ENCODE results near the gene LRRTM3. TPM values are rescaled to one million over a fixed set of nuclear protein-coding genes. Genes with fewer than 3 reads are reported as not detected.

The LRRTM3 gene
- 0.05 TPM for total RNA-seq
- 0.02 TPM for polyA plus RNA-seq
- long read RNA-seq, donor 1: 0 reads
- long read RNA-seq, donor 2: 0 reads
- long read RNA-seq, donor 3: 0 reads
- long read RNA-seq, donor 4: 0 reads
- long read RNA-seq, donor 5: 0 reads
- long read RNA-seq, donor 6: 0 reads
- long read RNA-seq, donor 7: 0 reads
- long read RNA-seq, donor 8: 0 reads
- long read RNA-seq, donor 9: 0 reads
- long read RNA-seq, donor 10: 0 reads

DNA sequence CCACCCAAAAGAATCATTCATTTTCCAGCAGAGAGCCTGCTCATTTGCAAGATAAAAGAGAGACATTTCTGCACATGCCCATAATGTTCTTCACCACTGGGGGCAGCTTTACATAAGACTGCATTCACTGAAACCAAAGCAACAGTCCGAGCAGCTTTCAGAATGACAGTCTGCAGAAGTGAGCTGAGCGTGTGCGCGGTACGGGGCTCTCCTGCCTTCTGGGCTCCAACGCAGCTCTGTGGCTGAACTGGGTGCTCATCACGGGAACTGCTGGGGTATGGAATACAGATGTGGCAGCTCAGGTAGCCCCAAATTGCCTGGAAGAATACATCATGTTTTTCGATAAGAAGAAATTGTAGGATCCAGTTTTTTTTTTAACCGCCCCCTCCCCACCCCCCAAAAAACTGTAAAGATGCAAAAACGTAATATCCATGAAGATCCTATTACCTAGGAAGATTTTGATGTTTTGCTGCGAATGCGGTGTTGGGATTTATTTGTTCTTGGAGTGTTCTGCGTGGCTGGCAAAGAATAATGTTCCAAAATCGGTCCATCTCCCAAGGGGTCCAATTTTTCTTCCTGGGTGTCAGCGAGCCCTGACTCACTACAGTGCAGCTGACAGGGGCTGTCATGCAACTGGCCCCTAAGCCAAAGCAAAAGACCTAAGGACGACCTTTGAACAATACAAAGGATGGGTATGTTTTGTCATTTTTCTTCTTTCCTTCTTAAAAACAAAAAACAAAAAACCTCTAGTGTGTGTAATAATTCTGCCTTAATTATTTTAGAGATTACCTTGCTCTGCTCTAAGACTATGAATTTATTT lies at the start of gene LRRTM3:
Gene LRRTM3, plus strand, starts transcription at position 141 of the 820 bp plus-strand sequence.
- DNase-seq (ENCODE audit: low read depth in 6 of 9, low spot score in 9 of 9): peak in 3 of 9 donors; percentile 1 to 41 (median 16)
- 6% methylated on average over 16 of the region's 16 CpGs for WGBS
- Histone ChIP-seq H3K9me3 (ENCODE audit: control insufficient read depth in 2 of 2, insufficient read depth in 1 of 2, low read length in 1 of 2) (no peaks in the 10 kb centered on the region), H3K27me3 (ENCODE audit: control insufficient read depth in 2 of 2, insufficient read depth in 1 of 2, low read length in 1 of 2) (peaks cover 17 to 33% of the 10 kb centered on the region in 2 donors), H3K4me1 (ENCODE audit: control insufficient read depth in 2 of 2, insufficient read depth in 2 of 2, low read length in 2 of 2) (no peaks in the 10 kb centered on the region), H3K27ac (ENCODE audit: low read depth in 1 of 2, low read length in 1 of 2) (no peak within 1 kb of the TSS), H3K4me3 (ENCODE audit: low read length in 2 of 2) (no peak within 1 kb of the TSS), H3K36me3 (ENCODE audit: control insufficient read depth in 2 of 2, insufficient read depth in 2 of 2, low read length in 1 of 2) (no peaks in the 10 kb centered on the region)

DNA sequence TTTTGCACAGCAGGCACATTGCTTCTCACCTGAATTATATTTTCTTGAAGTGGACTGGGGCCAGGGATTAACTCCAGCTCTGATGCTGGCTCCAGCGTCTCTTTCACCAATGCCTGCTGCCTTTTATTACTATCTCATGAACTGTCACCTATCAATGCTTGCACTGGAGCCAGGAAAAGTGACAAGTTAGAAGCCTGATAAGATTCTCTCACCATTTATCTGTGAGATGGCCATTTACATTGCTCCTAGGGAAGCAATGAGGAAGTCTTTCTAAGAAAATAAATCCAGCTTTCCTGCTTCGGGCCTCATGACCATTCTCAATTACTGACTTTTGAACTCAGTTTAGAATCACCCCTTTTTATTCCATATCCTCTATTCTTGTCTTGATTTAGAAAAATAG lies 48.5 kb upstream of the LRRTM3 start:
- 79% methylated on average over 2 of the region's 2 CpGs for WGBS
- Histone ChIP-seq H3K36me3 (ENCODE audit: control insufficient read depth in 2 of 2, insufficient read depth in 2 of 2, low read length in 1 of 2) (no peaks in the 10 kb centered on the region), H3K27ac (ENCODE audit: low read depth in 1 of 2, low read length in 1 of 2) (no peak overlapping the region), H3K4me1 (ENCODE audit: control insufficient read depth in 2 of 2, insufficient read depth in 2 of 2, low read length in 2 of 2) (no peaks in the 10 kb centered on the region), H3K9me3 (ENCODE audit: control insufficient read depth in 2 of 2, insufficient read depth in 1 of 2, low read length in 1 of 2) (no peaks in the 10 kb centered on the region), H3K4me3 (ENCODE audit: low read length in 2 of 2) (no peak overlapping the region), H3K27me3 (ENCODE audit: control insufficient read depth in 2 of 2, insufficient read depth in 1 of 2, low read length in 1 of 2) (no peaks in the 10 kb centered on the region)
- no peak for DNase-seq (ENCODE audit: low read depth in 6 of 9, low spot score in 9 of 9)

DNA sequence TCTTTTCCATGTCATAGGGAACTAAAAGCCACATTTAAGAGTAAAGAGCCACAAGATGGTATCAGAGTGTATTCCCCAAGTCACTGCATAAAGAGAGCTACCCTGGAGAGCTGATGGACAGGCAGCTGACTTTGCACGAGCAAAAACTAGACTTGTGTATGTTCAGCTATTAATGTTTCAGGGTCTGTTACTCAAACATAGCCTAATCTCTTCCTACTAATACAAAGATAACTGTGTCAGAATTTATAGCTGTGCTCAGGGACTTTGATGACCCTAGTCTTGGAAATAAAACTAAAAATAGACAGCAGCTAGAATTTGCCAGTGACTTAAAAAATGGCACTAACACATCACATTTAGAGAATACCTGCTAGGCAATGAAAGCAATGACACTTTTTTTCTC lies 45.5 kb upstream of the LRRTM3 start:
- Histone ChIP-seq H3K9me3 (ENCODE audit: control insufficient read depth in 2 of 2, insufficient read depth in 1 of 2, low read length in 1 of 2) (no peaks in the 10 kb centered on the region), H3K4me1 (ENCODE audit: control insufficient read depth in 2 of 2, insufficient read depth in 2 of 2, low read length in 2 of 2) (no peaks in the 10 kb centered on the region), H3K4me3 (ENCODE audit: low read length in 2 of 2) (no peak overlapping the region), H3K36me3 (ENCODE audit: control insufficient read depth in 2 of 2, insufficient read depth in 2 of 2, low read length in 1 of 2) (no peaks in the 10 kb centered on the region), H3K27ac (ENCODE audit: low read depth in 1 of 2, low read length in 1 of 2) (no peak overlapping the region), H3K27me3 (ENCODE audit: control insufficient read depth in 2 of 2, insufficient read depth in 1 of 2, low read length in 1 of 2) (no peaks in the 10 kb centered on the region)
- WGBS: 38% methylated on average over 1 of the region's 1 CpG
- DNase-seq (ENCODE audit: low read depth in 6 of 9, low spot score in 9 of 9): no peak

DNA sequence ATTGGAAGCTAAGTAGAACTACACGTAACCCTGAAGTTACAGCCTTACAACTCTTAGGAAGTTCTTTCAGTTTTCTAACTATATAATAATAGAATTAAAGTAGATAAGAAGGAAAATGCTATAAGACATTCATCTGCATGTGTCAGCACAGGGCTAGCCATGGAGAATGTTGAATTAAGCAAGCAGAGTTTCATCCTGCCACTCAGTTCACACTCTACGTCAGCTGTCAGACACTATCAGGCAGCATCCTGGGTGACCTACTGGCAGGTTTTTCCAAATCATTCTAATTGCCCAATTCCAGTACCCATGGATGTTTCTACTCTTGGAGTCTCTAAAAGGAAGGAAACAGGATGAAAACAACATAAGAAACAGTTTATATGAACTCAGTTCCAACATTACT lies 45.0 kb upstream of the LRRTM3 start:
- Histone ChIP-seq H3K9me3 (ENCODE audit: control insufficient read depth in 2 of 2, insufficient read depth in 1 of 2, low read length in 1 of 2) (no peaks in the 10 kb centered on the region), H3K4me3 (ENCODE audit: low read length in 2 of 2) (no peak overlapping the region), H3K4me1 (ENCODE audit: control insufficient read depth in 2 of 2, insufficient read depth in 2 of 2, low read length in 2 of 2) (no peaks in the 10 kb centered on the region), H3K27me3 (ENCODE audit: control insufficient read depth in 2 of 2, insufficient read depth in 1 of 2, low read length in 1 of 2) (no peaks in the 10 kb centered on the region), H3K36me3 (ENCODE audit: control insufficient read depth in 2 of 2, insufficient read depth in 2 of 2, low read length in 1 of 2) (no peaks in the 10 kb centered on the region), H3K27ac (ENCODE audit: low read depth in 1 of 2, low read length in 1 of 2) (no peak overlapping the region)
- 97% methylated on average over 2 of the region's 2 CpGs for WGBS
- DNase-seq (ENCODE audit: low read depth in 6 of 9, low spot score in 9 of 9): no peak

DNA sequence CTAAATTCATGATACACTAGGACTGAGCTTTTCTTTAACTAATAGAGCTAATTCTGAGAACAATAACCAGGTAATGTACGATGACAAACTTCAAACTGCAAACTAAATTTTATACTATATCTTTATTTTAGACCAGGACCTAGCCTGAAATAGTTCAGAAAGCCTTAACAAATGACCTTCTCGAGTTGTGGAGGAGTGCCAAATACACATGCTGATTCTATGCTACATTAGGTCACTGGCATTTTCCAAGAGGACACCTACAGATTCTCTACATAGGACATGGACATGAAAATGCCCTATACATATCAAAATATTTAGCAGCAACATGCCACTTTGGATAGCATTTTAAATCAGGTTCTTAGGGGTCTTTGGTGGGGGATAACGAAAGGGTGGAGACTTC lies 44.0 kb upstream of the LRRTM3 start:
- Histone ChIP-seq H3K27ac (ENCODE audit: low read depth in 1 of 2, low read length in 1 of 2) (no peak overlapping the region), H3K9me3 (ENCODE audit: control insufficient read depth in 2 of 2, insufficient read depth in 1 of 2, low read length in 1 of 2) (no peaks in the 10 kb centered on the region), H3K4me3 (ENCODE audit: low read length in 2 of 2) (no peak overlapping the region), H3K36me3 (ENCODE audit: control insufficient read depth in 2 of 2, insufficient read depth in 2 of 2, low read length in 1 of 2) (no peaks in the 10 kb centered on the region), H3K27me3 (ENCODE audit: control insufficient read depth in 2 of 2, insufficient read depth in 1 of 2, low read length in 1 of 2) (no peaks in the 10 kb centered on the region), H3K4me1 (ENCODE audit: control insufficient read depth in 2 of 2, insufficient read depth in 2 of 2, low read length in 2 of 2) (no peaks in the 10 kb centered on the region)
- 80% methylated on average over 3 of the region's 3 CpGs for WGBS
- no peak for DNase-seq (ENCODE audit: low read depth in 6 of 9, low spot score in 9 of 9)

DNA sequence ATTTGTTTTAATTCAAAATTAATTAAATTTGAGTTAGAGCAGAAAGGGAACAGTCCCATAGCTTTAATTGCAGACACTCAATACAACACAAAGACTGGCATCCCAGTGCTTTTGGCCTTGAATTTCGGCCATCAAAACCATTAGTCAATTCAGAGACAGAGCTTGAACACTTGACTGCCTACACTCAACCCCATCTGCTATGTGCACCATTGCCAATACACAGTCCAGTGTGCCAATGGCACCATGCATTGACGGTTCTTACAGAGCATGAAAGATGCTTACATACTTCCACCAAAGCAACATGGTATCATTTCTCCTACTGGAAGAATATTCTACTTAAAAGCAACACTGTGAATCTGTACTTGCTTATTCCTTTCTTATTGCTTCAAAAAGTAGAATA lies 43.6 kb upstream of the LRRTM3 start:
- DNase-seq (ENCODE audit: low read depth in 6 of 9, low spot score in 9 of 9): no peak
- H3K4me1 ChIP-seq (ENCODE audit: control insufficient read depth in 2 of 2, insufficient read depth in 2 of 2, low read length in 2 of 2): no peaks in the 10 kb centered on the region
- WGBS: 86% methylated on average over 2 of the region's 2 CpGs
- no peak overlapping the region for H3K4me3 ChIP-seq (ENCODE audit: low read length in 2 of 2)
- H3K27me3 ChIP-seq (ENCODE audit: control insufficient read depth in 2 of 2, insufficient read depth in 1 of 2, low read length in 1 of 2): no peaks in the 10 kb centered on the region
- no peaks in the 10 kb centered on the region for H3K9me3 ChIP-seq (ENCODE audit: control insufficient read depth in 2 of 2, insufficient read depth in 1 of 2, low read length in 1 of 2)
- no peak overlapping the region for H3K27ac ChIP-seq (ENCODE audit: low read depth in 1 of 2, low read length in 1 of 2)
- H3K36me3 ChIP-seq (ENCODE audit: control insufficient read depth in 2 of 2, insufficient read depth in 2 of 2, low read length in 1 of 2): no peaks in the 10 kb centered on the region

DNA sequence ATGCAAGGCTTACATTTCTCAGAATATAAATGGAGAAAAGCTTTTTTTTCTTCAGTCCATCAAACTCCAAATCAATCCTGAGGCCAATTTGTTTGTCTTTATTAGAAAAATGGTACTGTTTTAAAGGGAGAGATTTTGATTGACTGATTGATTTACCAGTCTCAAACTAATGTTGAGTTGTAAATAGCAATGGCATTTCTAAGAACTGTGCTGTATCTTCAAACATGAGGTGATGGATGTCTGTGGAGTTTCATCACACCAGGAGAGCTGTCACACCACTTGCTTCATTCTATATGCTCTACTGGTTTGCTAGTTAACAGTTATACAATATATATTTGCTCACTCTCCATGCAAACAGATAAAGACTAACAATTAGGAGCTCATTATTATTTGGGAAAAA lies 39.0 kb upstream of the LRRTM3 start:
- Histone ChIP-seq H3K27me3 (ENCODE audit: control insufficient read depth in 2 of 2, insufficient read depth in 1 of 2, low read length in 1 of 2) (no peaks in the 10 kb centered on the region), H3K4me1 (ENCODE audit: control insufficient read depth in 2 of 2, insufficient read depth in 2 of 2, low read length in 2 of 2) (no peaks in the 10 kb centered on the region), H3K9me3 (ENCODE audit: control insufficient read depth in 2 of 2, insufficient read depth in 1 of 2, low read length in 1 of 2) (no peaks in the 10 kb centered on the region), H3K27ac (ENCODE audit: low read depth in 1 of 2, low read length in 1 of 2) (no peak overlapping the region), H3K4me3 (ENCODE audit: low read length in 2 of 2) (no peak overlapping the region), H3K36me3 (ENCODE audit: control insufficient read depth in 2 of 2, insufficient read depth in 2 of 2, low read length in 1 of 2) (no peaks in the 10 kb centered on the region)
- no peak for DNase-seq (ENCODE audit: low read depth in 6 of 9, low spot score in 9 of 9)

DNA sequence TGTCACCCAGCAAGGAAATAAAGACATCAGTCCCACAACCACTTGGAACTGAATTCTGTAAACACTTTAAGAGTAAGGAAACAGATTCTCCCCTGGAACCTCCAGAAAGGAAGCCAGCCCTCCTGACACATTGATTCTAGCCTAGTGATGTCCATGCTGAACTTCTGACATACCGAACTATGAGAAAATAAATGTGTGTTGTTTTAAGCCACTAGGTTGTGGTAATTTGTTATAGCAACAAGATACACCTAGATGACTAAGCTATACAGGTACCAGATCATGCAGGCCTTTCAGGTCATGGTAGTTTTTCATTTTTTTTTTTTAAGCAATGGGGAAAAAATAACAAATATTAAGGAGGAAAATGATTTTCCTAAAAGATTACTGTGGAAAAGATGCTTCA lies 37.6 kb upstream of the LRRTM3 start:
- Histone ChIP-seq H3K4me3 (ENCODE audit: low read length in 2 of 2) (no peak overlapping the region), H3K27ac (ENCODE audit: low read depth in 1 of 2, low read length in 1 of 2) (no peak overlapping the region), H3K36me3 (ENCODE audit: control insufficient read depth in 2 of 2, insufficient read depth in 2 of 2, low read length in 1 of 2) (no peaks in the 10 kb centered on the region), H3K9me3 (ENCODE audit: control insufficient read depth in 2 of 2, insufficient read depth in 1 of 2, low read length in 1 of 2) (no peaks in the 10 kb centered on the region), H3K27me3 (ENCODE audit: control insufficient read depth in 2 of 2, insufficient read depth in 1 of 2, low read length in 1 of 2) (no peaks in the 10 kb centered on the region), H3K4me1 (ENCODE audit: control insufficient read depth in 2 of 2, insufficient read depth in 2 of 2, low read length in 2 of 2) (no peaks in the 10 kb centered on the region)
- DNase-seq (ENCODE audit: low read depth in 6 of 9, low spot score in 9 of 9): no peak
- 94% methylated on average over 1 of the region's 1 CpG for WGBS

DNA sequence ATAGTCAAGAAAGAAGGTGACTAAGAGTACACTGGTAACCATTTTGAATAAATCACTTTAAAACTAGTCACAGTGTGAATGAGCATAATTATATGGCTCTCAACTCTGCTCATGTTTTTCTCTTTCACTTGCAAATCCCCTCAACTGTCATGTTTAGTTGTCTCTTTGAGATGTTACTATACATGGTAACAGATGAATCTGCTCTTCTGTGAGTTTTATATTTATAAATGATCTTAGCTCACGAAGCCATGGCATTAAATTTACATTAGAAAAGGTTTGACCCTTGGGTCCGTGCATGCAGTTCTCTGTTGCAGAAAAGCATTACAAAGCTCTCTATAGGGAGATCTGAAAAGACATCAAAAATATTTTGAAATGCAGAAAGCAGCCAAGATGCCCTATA lies 33.0 kb upstream of the LRRTM3 start:
- Histone ChIP-seq H3K9me3 (ENCODE audit: control insufficient read depth in 2 of 2, insufficient read depth in 1 of 2, low read length in 1 of 2) (no peaks in the 10 kb centered on the region), H3K27me3 (ENCODE audit: control insufficient read depth in 2 of 2, insufficient read depth in 1 of 2, low read length in 1 of 2) (no peaks in the 10 kb centered on the region), H3K27ac (ENCODE audit: low read depth in 1 of 2, low read length in 1 of 2) (no peak overlapping the region), H3K4me3 (ENCODE audit: low read length in 2 of 2) (no peak overlapping the region), H3K4me1 (ENCODE audit: control insufficient read depth in 2 of 2, insufficient read depth in 2 of 2, low read length in 2 of 2) (no peaks in the 10 kb centered on the region), H3K36me3 (ENCODE audit: control insufficient read depth in 2 of 2, insufficient read depth in 2 of 2, low read length in 1 of 2) (no peaks in the 10 kb centered on the region)
- WGBS: 70% methylated on average over 2 of the region's 2 CpGs
- no peak for DNase-seq (ENCODE audit: low read depth in 6 of 9, low spot score in 9 of 9)
